Upper lobe of left lung (tissue), 4 donors: ENCODE data around the gene TK2.

ENCODE experiments used
- EP300 ChIP-seq, 4 donors: sonication (generic); formaldehyde crosslinking; IDR thresholded peaks; one replicate each; pipeline ENCODE4 v1.5.1; 2017; ENCODE audit warnings: antibody characterized with exemption in 4 of 4, control low read depth in 2 of 4
- POLR2AphosphoS5 ChIP-seq, 2 donors: sonication (generic); formaldehyde crosslinking; IDR thresholded peaks; one replicate each; pipeline ENCODE4 v1.5.1; 2017; ENCODE audit warnings: antibody characterized with exemption in 2 of 2
- TF ChIP-seq, protein P1 (sequence below), 6 experiments: fragments of 450-650 bp in 4 of 6; fragments of 200-600 bp in 2 of 6; sonication (generic) in 2 of 6; IDR thresholded peaks; one replicate each; pipeline ENCODE4 v1.5.1; 2016 to 2019; ENCODE audit warnings: antibody characterized with exemption in 6 of 6

DNA sequence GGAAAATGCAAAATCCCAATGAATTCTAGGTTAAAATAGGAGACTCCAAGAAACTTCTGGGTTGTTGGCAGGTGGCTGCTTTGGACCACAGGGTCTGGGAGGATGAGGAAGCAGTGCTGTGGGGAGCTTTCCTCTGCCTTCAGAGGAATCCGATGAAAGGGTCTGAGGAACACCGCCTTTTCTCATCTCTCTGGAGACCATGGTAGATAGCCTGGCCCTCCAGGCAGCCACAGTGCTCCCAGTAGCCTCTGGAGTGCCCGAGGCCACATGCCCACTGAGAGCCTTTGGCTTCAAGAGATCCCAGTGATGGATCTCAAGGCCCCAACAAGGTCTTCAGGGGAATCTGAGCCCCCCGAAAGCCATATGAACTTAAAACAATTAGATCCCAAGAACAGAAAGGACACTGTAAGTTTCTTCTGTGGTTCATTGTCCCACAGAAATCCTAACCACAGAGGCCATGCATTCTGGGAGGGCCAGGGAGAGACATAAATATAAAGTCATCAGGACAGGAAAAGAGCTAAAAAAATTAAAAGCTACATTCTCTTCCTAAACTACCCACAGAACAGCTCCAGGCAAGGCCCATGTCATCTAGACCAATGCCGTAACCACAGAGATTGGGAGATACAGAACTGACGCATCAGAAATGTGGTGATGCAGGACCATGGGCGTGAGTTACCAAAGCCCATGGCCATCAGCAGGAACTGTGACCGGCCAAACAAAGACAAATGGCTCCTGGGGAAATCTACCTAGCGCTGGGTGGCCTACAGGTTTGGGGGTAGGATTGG, 24.3 kb downstream of the TK2 start:
- TF ChIP-seq, protein P1, sequence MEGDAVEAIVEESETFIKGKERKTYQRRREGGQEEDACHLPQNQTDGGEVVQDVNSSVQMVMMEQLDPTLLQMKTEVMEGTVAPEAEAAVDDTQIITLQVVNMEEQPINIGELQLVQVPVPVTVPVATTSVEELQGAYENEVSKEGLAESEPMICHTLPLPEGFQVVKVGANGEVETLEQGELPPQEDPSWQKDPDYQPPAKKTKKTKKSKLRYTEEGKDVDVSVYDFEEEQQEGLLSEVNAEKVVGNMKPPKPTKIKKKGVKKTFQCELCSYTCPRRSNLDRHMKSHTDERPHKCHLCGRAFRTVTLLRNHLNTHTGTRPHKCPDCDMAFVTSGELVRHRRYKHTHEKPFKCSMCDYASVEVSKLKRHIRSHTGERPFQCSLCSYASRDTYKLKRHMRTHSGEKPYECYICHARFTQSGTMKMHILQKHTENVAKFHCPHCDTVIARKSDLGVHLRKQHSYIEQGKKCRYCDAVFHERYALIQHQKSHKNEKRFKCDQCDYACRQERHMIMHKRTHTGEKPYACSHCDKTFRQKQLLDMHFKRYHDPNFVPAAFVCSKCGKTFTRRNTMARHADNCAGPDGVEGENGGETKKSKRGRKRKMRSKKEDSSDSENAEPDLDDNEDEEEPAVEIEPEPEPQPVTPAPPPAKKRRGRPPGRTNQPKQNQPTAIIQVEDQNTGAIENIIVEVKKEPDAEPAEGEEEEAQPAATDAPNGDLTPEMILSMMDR (IDR thresholded peaks at IDR 0.05): no peak
- TF ChIP-seq POLR2AphosphoS5 (IDR thresholded peaks at IDR 0.05): peak in 1 of 2 donors; percentile 33
- TF ChIP-seq EP300 (IDR thresholded peaks at IDR 0.05): no peak
